Measurements from ENCODE around the gene MESD. TPM values are rescaled to one million over a fixed set of nuclear protein-coding genes. Genes with fewer than 3 reads are reported as not detected.
A peak's percentile ranks its signal among the peaks of the same experiment; 100 is the strongest.

The MESD gene
- total and polyA plus RNA-seq, 2 of the 4 experiments (the other 2 are of a cell fraction) = 10.0 to 14.0 TPM

DNA sequence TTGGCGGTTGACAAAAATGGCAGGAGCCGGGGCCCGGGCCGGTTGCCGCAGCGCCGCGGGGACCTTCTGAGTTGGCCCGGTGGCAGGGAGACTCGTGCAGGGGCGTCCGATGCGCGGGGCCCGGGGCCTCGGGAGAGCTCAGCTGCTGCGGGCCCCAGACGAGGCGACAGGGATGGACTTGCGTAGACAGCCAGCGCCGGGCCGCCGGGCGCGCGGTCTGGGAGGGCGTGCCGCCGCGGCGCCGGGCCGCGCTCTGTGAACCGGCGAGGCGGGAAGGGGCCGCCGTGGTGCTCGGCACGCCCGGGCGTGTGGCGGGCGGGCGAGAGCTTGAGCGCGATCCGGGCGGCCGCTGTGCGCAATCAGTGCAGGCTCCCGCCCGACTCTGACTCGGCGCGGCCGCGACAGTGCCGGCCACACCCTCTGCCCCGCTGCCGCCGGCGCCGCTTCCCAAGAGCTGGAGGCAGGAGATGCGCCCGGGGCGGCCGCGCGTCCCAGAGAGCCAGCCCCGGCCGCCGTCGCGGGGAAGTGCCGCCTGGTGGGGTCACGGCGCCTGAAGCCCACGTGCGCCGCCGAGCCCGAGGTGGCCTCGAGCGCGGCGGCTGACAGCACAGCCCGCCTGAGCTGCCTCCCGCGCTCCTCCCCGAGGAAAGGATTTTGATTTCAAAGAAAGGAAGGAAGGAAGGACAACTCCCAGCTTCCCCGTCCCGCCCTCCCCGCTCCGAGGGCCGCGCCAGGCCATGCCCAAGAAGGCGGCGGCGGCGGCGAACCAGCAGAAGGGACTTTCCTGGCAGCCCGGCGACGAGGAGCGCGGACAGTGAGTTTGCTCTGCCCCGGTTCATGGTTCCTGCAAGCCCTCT is 11.8 kb upstream of the MESD start:
- H2BK20ac ChIP-seq (ENCODE audit: low read depth, low read length) = no peak overlapping the region
- H2AFZ ChIP-seq (replicated peaks; ENCODE audit: low read length, poor library complexity) = peak overlapping the region; percentile 96
- peak overlapping the region; percentile 93 for H2AK9ac ChIP-seq (replicated peaks; ENCODE audit: low read depth, low read length, poor library complexity)
- H3K27me3 ChIP-seq (ENCODE audit: control insufficient read depth, insufficient read depth, low read length) = no peaks in the 10 kb centered on the region
- whole genome bisulfite sequencing, 2 experiments (ENCODE audit: extremely low coverage in 2 of 2, insufficient read length in 1 of 2) = 0% methylated on average over 54 of the region's 110 CpGs; no CpG with 5 or more reads in 1 of the 2 experiments
- H3K4me3 ChIP-seq (ENCODE audit: insufficient read depth, low read depth, low read length) = peak overlapping the region; percentile 89
- peak overlapping the region; percentile 62 for H3K4ac ChIP-seq (ENCODE audit: low read depth, low read length)
- peaks cover 14% of the 10 kb centered on the region for H3K36me3 ChIP-seq (ENCODE audit: control insufficient read depth, insufficient read depth, low read length)
- H3K23ac ChIP-seq (ENCODE audit: low read depth, low read length) = peak overlapping the region; percentile 66; the same call in 1 of the 2 replicates
- dilution Hi-C loops (cut with HindIII; ENCODE audit: low sequenced_read_pairs, unreplicated experiment) (no loop called here), in situ Hi-C loops (cut with MboI; ENCODE audit: low sequenced_read_pairs) (no loop called here), intact Hi-C loops (cut with micrococcal nuclease) (loop anchor here (2.0 to 5.0 kb wide), 2 partner anchors 96 to 265 kb away; no protein-coding TSS in a partner anchor)
- DNase-seq (peak; percentile 35), ATAC-seq (ENCODE audit: low read depth) (peak; percentile 57)
- H3K4me1 ChIP-seq (ENCODE audit: control insufficient read depth, insufficient read depth, low read length) = peaks cover 13% of the 10 kb centered on the region
- no peak overlapping the region; the same call in 1 of the 2 replicates for H3K18ac ChIP-seq (ENCODE audit: low read depth, low read length)
- peak overlapping the region; percentile 57 for H4K91ac ChIP-seq (ENCODE audit: insufficient read depth, low read depth, low read length)
- peak overlapping the region; percentile 52 for H3K4me2 ChIP-seq (ENCODE audit: low read depth, low read length)
- no peak overlapping the region for H4K5ac ChIP-seq (ENCODE audit: low read depth, low read length)
- no peak overlapping the region; the same call in 1 of the 2 replicates for H2AK5ac ChIP-seq (ENCODE audit: low read depth, low read length)
- H3K9me1 ChIP-seq (ENCODE audit: insufficient read depth, low read length) = peaks cover 3% of the 10 kb centered on the region; the same call in 1 of the 2 replicates
- BruUV-seq (replicated peaks) = no TSS peak
- H3K56ac ChIP-seq (ENCODE audit: extremely low read depth, insufficient read depth, low read length) = peak overlapping the region; percentile 66
- H3K9me3 ChIP-seq (ENCODE audit: control insufficient read depth, insufficient read depth, low read length) = no peaks in the 10 kb centered on the region
- peak overlapping the region; percentile 41 to 74; a peak in 2 of 4 replicates for H4K8ac ChIP-seq (ENCODE audit: low read depth in 2 of 2, low read length in 2 of 2)
- CTCF ChIA-PET = no interaction called here
- H2BK15ac ChIP-seq (ENCODE audit: low read depth, low read length) = no peak overlapping the region
- peak overlapping the region; percentile 55 for H2BK5ac ChIP-seq (ENCODE audit: low read depth, low read length, poor library complexity, severe bottlenecking)
- peak overlapping the region; percentile 76 for H3K9ac ChIP-seq (ENCODE audit: low read depth, low read length)
- peak overlapping the region; percentile 58; the same call in 1 of the 2 replicates for H3K14ac ChIP-seq (replicated peaks; ENCODE audit: low read depth, low read length)
- POLR2A ChIA-PET (ENCODE audit: unreplicated experiment) = interaction anchor here (1.4 kb wide), 1 partner anchor 10 kb away, joined by 3 read pairs; no protein-coding TSS in a partner anchor
- H3K27ac ChIP-seq (ENCODE audit: insufficient read depth, low read length) = peak overlapping the region; percentile 77
- 0 out of 2 replicates have a peak overlapping the region, but pooled peaks have one; percentile 10 for H2BK120ac ChIP-seq (ENCODE audit: low read depth, low read length)
- peaks cover 26 to 44% of the 10 kb centered on the region in 2 experiments for H3K79me1 ChIP-seq (ENCODE audit: low read depth in 1 of 2, low read length in 2 of 2)
- peaks cover 36% of the 10 kb centered on the region for H4K20me1 ChIP-seq (ENCODE audit: insufficient read depth, low read length)
- TF ChIP-seq BHLHE40 (IDR thresholded peaks at IDR 0.05; ENCODE audit: low read depth, low read length) (peak; percentile 23; the same call in 1 of the 2 replicates), POLR2A (IDR thresholded peaks at IDR 0.05; ENCODE audit: low read depth, low read length) (no peak), SMC3 (IDR thresholded peaks at IDR 0.05; ENCODE audit: low read depth, low read length) (no peak), CHD1 (IDR thresholded peaks at IDR 0.05; ENCODE audit: low read depth, low read length) (no peak), MAFK (IDR thresholded peaks at IDR 0.05; ENCODE audit: low read depth, low read length) (no peak), CEBPB (IDR thresholded peaks at IDR 0.05; ENCODE audit: low read depth, low read length) (no peak), NFE2L2 (IDR thresholded peaks at IDR 0.05; ENCODE audit: low read depth, low read length) (no peak), RFX5 (IDR thresholded peaks at IDR 0.05; ENCODE audit: low read depth, low read length) (no peak), MXI1 (IDR thresholded peaks at IDR 0.05; ENCODE audit: borderline replicate concordance, low read depth, low read length) (0 out of 2 replicates have a peak, but pooled peaks have one; percentile 50), MAZ (IDR thresholded peaks at IDR 0.05; ENCODE audit: borderline replicate concordance, low read depth, low read length) (no peak)
- TF ChIP-seq, protein P1, sequence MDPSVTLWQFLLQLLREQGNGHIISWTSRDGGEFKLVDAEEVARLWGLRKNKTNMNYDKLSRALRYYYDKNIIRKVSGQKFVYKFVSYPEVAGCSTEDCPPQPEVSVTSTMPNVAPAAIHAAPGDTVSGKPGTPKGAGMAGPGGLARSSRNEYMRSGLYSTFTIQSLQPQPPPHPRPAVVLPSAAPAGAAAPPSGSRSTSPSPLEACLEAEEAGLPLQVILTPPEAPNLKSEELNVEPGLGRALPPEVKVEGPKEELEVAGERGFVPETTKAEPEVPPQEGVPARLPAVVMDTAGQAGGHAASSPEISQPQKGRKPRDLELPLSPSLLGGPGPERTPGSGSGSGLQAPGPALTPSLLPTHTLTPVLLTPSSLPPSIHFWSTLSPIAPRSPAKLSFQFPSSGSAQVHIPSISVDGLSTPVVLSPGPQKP (IDR thresholded peaks at IDR 0.05; ENCODE audit: borderline replicate concordance, low read depth, low read length) = no peak
- TF ChIP-seq, protein P2, sequence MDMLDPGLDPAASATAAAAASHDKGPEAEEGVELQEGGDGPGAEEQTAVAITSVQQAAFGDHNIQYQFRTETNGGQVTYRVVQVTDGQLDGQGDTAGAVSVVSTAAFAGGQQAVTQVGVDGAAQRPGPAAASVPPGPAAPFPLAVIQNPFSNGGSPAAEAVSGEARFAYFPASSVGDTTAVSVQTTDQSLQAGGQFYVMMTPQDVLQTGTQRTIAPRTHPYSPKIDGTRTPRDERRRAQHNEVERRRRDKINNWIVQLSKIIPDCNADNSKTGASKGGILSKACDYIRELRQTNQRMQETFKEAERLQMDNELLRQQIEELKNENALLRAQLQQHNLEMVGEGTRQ (IDR thresholded peaks at IDR 0.05; ENCODE audit: low read depth, low read length) = peak; percentile 36
- TF ChIP-seq, protein P3, sequence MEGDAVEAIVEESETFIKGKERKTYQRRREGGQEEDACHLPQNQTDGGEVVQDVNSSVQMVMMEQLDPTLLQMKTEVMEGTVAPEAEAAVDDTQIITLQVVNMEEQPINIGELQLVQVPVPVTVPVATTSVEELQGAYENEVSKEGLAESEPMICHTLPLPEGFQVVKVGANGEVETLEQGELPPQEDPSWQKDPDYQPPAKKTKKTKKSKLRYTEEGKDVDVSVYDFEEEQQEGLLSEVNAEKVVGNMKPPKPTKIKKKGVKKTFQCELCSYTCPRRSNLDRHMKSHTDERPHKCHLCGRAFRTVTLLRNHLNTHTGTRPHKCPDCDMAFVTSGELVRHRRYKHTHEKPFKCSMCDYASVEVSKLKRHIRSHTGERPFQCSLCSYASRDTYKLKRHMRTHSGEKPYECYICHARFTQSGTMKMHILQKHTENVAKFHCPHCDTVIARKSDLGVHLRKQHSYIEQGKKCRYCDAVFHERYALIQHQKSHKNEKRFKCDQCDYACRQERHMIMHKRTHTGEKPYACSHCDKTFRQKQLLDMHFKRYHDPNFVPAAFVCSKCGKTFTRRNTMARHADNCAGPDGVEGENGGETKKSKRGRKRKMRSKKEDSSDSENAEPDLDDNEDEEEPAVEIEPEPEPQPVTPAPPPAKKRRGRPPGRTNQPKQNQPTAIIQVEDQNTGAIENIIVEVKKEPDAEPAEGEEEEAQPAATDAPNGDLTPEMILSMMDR (conservative IDR thresholded peaks at IDR 0.05; ENCODE audit: low read depth, low read length) = no peak

Data from IMR-90 (cell line).